ENCODE measurements around the gene BLOC1S5.

DNA sequence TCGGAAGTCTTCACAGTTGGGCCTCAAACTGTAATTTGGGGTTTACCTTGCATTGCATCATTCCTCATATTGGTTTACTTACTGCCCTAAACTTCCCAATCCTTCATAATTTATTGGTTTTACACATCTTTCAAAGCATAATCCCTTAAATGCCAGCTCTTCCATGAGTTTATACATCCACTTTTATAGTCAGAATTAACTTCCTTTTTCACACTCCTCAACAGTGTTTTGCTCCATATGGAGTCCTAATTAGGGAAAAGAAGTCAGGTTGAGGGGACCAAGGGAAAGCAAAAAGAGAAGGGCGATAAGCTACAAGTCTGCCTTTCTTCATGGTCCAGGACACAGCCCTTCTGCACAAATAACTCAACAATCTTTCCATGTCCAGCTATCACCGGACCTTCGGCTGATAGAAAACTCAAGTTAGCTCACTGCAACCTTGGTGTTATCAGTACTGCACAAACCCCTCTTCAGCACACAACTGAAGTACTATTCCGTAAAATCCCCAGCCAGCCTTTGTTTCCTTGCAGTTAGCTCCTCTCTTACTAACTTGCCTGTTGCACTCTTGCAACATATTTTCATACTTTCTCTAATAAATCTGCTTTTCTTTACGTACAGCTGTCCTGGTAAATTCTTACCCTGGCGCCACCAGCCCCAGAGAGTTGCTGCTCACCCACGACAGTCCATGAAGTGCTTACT, 36.1 kb upstream of the BLOC1S5 start:
- TF ChIP-seq, protein P1, sequence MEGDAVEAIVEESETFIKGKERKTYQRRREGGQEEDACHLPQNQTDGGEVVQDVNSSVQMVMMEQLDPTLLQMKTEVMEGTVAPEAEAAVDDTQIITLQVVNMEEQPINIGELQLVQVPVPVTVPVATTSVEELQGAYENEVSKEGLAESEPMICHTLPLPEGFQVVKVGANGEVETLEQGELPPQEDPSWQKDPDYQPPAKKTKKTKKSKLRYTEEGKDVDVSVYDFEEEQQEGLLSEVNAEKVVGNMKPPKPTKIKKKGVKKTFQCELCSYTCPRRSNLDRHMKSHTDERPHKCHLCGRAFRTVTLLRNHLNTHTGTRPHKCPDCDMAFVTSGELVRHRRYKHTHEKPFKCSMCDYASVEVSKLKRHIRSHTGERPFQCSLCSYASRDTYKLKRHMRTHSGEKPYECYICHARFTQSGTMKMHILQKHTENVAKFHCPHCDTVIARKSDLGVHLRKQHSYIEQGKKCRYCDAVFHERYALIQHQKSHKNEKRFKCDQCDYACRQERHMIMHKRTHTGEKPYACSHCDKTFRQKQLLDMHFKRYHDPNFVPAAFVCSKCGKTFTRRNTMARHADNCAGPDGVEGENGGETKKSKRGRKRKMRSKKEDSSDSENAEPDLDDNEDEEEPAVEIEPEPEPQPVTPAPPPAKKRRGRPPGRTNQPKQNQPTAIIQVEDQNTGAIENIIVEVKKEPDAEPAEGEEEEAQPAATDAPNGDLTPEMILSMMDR (IDR thresholded peaks at IDR 0.05; ENCODE audit: low read depth, low read length), result no peak
- no peak for TF ChIP-seq EZH2phosphoT487 (IDR thresholded peaks at IDR 0.05; ENCODE audit: low read depth)

Data from OCI-LY3 (cell line).